HepG2 (cell line): ENCODE measurements around the gene PIM1. TPM values are rescaled to one million over a fixed set of nuclear protein-coding genes. Genes with fewer than 3 reads are reported as not detected.

Source experiments
- MED8 ChIP-seq: sonication (generic); formaldehyde crosslinking; IDR thresholded peaks from 2 replicates; pipeline ENCODE4 v1.8.1; 2023; ENCODE audit warnings: mild to moderate bottlenecking, missing genetic modification reagents; ENCODE audit not compliant: insufficient replicate concordance
- TARDBP ChIP-seq: sonication (generic); formaldehyde crosslinking; IDR thresholded peaks from 2 replicates; pipeline ENCODE4 v1.8.0; 2022; ENCODE audit warnings: mild to moderate bottlenecking, missing genetic modification reagents
- ZNF234 ChIP-seq: sonication (generic); formaldehyde crosslinking; conservative IDR thresholded peaks from 2 replicates; pipeline ENCODE4 v1.5.1; 2020; ENCODE audit warnings: mild to moderate bottlenecking, missing genetic modification reagents
- ZNF589 ChIP-seq: sonication (generic); formaldehyde crosslinking; conservative IDR thresholded peaks from 2 replicates; pipeline ENCODE4 v1.8.0; 2022; ENCODE audit warnings: mild to moderate bottlenecking, moderate library complexity, missing genetic modification reagents
- polyA plus RNA-seq, 8 experiments: library from polyadenylated mRNA; depleted of rRNA in 3 of 8; stranded (reverse) in 7 of 8; unstranded in 1 of 8; fragments of >200 nt; fragmentation: Illumina TruSeq in 4 of 8; extraction: Trizol in 4 of 8; gene quantifications; 2 replicates each; pipeline versions ENCODE4 v1.2.1 to v1.2.3, GENCODE V29; 2011 to 2016; ENCODE audit warnings: low read depth in 4 of 8, missing spikeins in 1 of 8, mixed read lengths in 1 of 8; ENCODE audit not compliant: insufficient read depth in 1 of 8
- total RNA-seq, 5 experiments: library from RNA; depleted of rRNA; stranded (reverse); fragments of >200 nt; fragmentation: Illumina TruSeq; extraction: Trizol; gene quantifications; 2 replicates each; pipeline ENCODE4 v1.2.3, GENCODE V29; 2016; ENCODE audit warnings: low read depth in 1 of 5
- TF ChIP-seq, protein P1 (sequence below): sonication (generic); formaldehyde crosslinking; IDR thresholded peaks from 2 replicates; pipeline ENCODE4 v1.4.0; 2020; ENCODE audit warnings: missing genetic modification reagents
- TF ChIP-seq, protein P2 (sequence below): sonication (generic); formaldehyde crosslinking; IDR thresholded peaks from 2 replicates; pipeline ENCODE4 v1.4.0; 2020; ENCODE audit warnings: missing genetic modification reagents
- TF ChIP-seq, protein P3 (sequence below): sonication (generic); formaldehyde crosslinking; IDR thresholded peaks from 2 replicates; pipeline ENCODE4 v1.4.0; 2020; ENCODE audit warnings: missing genetic modification reagents
- TF ChIP-seq, protein P4 (sequence below), 2 experiments: IDR thresholded peaks; 2 replicates each; pipeline ENCODE4 v1.6.1; 2011 to 2012; ENCODE audit warnings: low read length in 2 of 2, borderline replicate concordance in 1 of 2, low read depth in 1 of 2, mild to moderate bottlenecking in 1 of 2, moderate library complexity in 1 of 2
- TF ChIP-seq, protein P5 (sequence below): sonication (generic); formaldehyde crosslinking; IDR thresholded peaks from 2 replicates; pipeline ENCODE4 v1.4.0; 2020; ENCODE audit warnings: mild to moderate bottlenecking, missing genetic modification reagents, borderline replicate concordance

The PIM1 gene
- total and polyA plus RNA-seq, 2 of the 13 experiments (the other 11 are each of a cell fraction or from before 2014, with no cell fraction given), result 29.4 to 117 TPM

DNA sequence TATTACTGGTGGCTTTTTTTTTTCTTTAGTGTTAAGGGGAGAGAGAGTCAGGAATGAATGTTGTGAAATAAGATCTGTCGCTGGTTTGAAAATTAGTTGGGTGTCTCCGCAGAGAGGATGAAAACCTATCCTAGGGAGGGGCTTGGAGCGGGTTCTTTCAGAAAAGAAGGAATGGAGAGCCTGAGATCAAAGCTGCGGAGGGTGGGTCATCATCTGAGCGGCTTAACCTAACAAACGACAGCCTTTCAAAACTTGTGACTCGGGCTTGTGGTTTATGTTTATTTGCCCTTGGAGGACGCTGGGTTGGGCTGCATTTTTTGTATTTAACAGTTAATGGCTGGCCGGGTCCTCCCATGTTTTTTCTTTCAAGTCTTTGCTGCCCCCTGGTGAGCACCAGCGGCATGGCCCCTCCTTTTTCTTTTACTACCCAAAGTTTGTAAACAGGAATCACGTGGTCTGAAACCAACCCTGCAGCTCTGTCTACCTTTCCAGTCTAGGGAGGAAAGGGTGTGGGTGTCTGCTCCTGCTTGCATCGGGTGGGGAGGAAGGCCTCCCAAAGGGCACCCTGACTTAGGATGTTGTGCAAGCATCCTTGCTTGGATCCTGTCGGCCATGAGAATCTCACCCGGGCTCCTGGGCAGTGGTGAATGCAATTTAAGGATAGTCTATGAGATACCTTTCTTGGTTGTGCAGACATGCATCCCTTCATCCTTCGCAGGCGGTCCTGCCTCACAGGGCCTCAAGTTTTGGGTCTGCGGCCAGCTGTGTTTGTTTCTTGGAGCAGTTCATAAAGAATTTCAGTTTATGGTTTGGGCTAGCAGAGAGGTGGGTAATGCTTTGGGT lies 2.2 kb downstream of the PIM1 start (continued):
- TF ChIP-seq, protein P1, sequence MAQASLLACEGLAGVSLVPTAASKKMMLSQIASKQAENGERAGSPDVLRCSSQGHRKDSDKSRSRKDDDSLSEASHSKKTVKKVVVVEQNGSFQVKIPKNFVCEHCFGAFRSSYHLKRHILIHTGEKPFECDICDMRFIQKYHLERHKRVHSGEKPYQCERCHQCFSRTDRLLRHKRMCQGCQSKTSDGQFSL (CRISPR knock-in tag), result 0 out of 2 replicates have a peak, but pooled peaks have one; percentile 29
- TF ChIP-seq, protein P2, sequence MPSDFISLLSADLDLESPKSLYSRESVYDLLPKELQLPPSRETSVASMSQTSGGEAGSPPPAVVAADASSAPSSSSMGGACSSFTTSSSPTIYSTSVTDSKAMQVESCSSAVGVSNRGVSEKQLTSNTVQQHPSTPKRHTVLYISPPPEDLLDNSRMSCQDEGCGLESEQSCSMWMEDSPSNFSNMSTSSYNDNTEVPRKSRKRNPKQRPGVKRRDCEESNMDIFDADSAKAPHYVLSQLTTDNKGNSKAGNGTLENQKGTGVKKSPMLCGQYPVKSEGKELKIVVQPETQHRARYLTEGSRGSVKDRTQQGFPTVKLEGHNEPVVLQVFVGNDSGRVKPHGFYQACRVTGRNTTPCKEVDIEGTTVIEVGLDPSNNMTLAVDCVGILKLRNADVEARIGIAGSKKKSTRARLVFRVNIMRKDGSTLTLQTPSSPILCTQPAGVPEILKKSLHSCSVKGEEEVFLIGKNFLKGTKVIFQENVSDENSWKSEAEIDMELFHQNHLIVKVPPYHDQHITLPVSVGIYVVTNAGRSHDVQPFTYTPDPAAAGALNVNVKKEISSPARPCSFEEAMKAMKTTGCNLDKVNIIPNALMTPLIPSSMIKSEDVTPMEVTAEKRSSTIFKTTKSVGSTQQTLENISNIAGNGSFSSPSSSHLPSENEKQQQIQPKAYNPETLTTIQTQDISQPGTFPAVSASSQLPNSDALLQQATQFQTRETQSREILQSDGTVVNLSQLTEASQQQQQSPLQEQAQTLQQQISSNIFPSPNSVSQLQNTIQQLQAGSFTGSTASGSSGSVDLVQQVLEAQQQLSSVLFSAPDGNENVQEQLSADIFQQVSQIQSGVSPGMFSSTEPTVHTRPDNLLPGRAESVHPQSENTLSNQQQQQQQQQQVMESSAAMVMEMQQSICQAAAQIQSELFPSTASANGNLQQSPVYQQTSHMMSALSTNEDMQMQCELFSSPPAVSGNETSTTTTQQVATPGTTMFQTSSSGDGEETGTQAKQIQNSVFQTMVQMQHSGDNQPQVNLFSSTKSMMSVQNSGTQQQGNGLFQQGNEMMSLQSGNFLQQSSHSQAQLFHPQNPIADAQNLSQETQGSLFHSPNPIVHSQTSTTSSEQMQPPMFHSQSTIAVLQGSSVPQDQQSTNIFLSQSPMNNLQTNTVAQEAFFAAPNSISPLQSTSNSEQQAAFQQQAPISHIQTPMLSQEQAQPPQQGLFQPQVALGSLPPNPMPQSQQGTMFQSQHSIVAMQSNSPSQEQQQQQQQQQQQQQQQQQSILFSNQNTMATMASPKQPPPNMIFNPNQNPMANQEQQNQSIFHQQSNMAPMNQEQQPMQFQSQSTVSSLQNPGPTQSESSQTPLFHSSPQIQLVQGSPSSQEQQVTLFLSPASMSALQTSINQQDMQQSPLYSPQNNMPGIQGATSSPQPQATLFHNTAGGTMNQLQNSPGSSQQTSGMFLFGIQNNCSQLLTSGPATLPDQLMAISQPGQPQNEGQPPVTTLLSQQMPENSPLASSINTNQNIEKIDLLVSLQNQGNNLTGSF, result no peak
- peak; percentile 86 for TF ChIP-seq TARDBP (CRISPR knock-in tag)
- TF ChIP-seq, protein P3, sequence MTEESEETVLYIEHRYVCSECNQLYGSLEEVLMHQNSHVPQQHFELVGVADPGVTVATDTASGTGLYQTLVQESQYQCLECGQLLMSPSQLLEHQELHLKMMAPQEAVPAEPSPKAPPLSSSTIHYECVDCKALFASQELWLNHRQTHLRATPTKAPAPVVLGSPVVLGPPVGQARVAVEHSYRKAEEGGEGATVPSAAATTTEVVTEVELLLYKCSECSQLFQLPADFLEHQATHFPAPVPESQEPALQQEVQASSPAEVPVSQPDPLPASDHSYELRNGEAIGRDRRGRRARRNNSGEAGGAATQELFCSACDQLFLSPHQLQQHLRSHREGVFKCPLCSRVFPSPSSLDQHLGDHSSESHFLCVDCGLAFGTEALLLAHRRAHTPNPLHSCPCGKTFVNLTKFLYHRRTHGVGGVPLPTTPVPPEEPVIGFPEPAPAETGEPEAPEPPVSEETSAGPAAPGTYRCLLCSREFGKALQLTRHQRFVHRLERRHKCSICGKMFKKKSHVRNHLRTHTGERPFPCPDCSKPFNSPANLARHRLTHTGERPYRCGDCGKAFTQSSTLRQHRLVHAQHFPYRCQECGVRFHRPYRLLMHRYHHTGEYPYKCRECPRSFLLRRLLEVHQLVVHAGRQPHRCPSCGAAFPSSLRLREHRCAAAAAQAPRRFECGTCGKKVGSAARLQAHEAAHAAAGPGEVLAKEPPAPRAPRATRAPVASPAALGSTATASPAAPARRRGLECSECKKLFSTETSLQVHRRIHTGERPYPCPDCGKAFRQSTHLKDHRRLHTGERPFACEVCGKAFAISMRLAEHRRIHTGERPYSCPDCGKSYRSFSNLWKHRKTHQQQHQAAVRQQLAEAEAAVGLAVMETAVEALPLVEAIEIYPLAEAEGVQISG (CRISPR knock-in tag), result no peak; the same call in 1 of the 2 replicates
- TF ChIP-seq, protein P4, sequence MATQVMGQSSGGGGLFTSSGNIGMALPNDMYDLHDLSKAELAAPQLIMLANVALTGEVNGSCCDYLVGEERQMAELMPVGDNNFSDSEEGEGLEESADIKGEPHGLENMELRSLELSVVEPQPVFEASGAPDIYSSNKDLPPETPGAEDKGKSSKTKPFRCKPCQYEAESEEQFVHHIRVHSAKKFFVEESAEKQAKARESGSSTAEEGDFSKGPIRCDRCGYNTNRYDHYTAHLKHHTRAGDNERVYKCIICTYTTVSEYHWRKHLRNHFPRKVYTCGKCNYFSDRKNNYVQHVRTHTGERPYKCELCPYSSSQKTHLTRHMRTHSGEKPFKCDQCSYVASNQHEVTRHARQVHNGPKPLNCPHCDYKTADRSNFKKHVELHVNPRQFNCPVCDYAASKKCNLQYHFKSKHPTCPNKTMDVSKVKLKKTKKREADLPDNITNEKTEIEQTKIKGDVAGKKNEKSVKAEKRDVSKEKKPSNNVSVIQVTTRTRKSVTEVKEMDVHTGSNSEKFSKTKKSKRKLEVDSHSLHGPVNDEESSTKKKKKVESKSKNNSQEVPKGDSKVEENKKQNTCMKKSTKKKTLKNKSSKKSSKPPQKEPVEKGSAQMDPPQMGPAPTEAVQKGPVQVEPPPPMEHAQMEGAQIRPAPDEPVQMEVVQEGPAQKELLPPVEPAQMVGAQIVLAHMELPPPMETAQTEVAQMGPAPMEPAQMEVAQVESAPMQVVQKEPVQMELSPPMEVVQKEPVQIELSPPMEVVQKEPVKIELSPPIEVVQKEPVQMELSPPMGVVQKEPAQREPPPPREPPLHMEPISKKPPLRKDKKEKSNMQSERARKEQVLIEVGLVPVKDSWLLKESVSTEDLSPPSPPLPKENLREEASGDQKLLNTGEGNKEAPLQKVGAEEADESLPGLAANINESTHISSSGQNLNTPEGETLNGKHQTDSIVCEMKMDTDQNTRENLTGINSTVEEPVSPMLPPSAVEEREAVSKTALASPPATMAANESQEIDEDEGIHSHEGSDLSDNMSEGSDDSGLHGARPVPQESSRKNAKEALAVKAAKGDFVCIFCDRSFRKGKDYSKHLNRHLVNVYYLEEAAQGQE (IDR thresholded peaks at IDR 0.05; ENCODE audit: borderline replicate concordance in 1 of 2, low read depth in 1 of 2, low read length in 2 of 2), result peak in 1 of 2 experiments; percentile 76; a peak in 1 of 4 replicates
- TF ChIP-seq ZNF589 (CRISPR knock-in tag), result no peak
- TF ChIP-seq MED8, result peak; percentile 75
- TF ChIP-seq ZNF234 (CRISPR knock-in tag), result no peak
- TF ChIP-seq, protein P5, sequence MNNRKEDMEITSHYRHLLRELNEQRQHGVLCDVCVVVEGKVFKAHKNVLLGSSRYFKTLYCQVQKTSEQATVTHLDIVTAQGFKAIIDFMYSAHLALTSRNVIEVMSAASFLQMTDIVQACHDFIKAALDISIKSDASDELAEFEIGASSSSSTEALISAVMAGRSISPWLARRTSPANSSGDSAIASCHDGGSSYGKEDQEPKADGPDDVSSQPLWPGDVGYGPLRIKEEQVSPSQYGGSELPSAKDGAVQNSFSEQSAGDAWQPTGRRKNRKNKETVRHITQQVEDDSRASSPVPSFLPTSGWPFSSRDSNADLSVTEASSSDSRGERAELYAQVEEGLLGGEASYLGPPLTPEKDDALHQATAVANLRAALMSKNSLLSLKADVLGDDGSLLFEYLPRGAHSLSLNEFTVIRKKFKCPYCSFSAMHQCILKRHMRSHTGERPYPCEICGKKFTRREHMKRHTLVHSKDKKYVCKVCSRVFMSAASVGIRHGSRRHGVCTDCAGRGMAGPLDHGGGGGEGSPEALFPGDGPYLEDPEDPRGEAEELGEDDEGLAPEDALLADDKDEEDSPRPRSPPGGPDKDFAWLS, result no peak
